Panc1 (cell line): ENCODE measurements around the gene STKLD1. TPM values are rescaled to one million over a fixed set of nuclear protein-coding genes. Genes with fewer than 3 reads are reported as not detected.

Source experiments
- ATAC-seq: fragments of 200-7000 bp; cut with Tn5 transposase; 2 replicates; pipeline ENCODE4 v1.9.1; 2020; ENCODE audit warnings: mild to moderate bottlenecking, moderate library complexity
- BruUV-seq: library from RNA; stranded (reverse); fragments of 400-500 nt; replicated peaks from 2 replicates; lab custom pipeline; 2021; lab: Mats Ljungman, UMichigan
- CTCF ChIA-PET: fragments of 300-600 bp; sonication (Branson Sonifier 250); formaldehyde crosslinking; loops from one replicate; lab custom pipeline; 2022; ENCODE audit warnings: antibody characterized with exemption; lab: Charles Lee
- POLR2A ChIA-PET: fragments of 300-600 bp; sonication (Branson Sonifier 250); formaldehyde crosslinking; loops from one replicate; lab custom pipeline; 2022; ENCODE audit warnings: antibody characterized with exemption; lab: Charles Lee
- DNase-seq: peaks from one replicate; pipeline ENCODE4 v3.0.0-alpha.2; 2010; ENCODE audit warnings: low read depth, low spot score
- H3K27ac ChIP-seq: 2 replicates; pipeline ENCODE4 v1.5.1; 2011; ENCODE audit warnings: mild to moderate bottlenecking, low read length, inconsistent platforms
- H3K27me3 ChIP-seq: fragments of 200-500 bp; sonication (Bioruptor generic); 2 replicates; pipeline ENCODE4 v1.6.0; 2014; ENCODE audit warnings: low read length, inconsistent platforms; ENCODE audit not compliant: control insufficient read depth, insufficient read depth
- H3K36me3 ChIP-seq: fragments of 200-500 bp; sonication (Bioruptor generic); 2 replicates; pipeline ENCODE4 v1.5.1; 2014; ENCODE audit warnings: inconsistent platforms, mild to moderate bottlenecking, low read length, moderate library complexity; ENCODE audit not compliant: control insufficient read depth, insufficient read depth
- H3K4me1 ChIP-seq: 2 replicates; pipeline ENCODE4 v1.5.1; 2011; ENCODE audit warnings: inconsistent platforms, mild to moderate bottlenecking, low read length, moderate library complexity; ENCODE audit not compliant: control insufficient read depth, insufficient read depth
- H3K4me3 ChIP-seq, 2 experiments: 2 replicates each; pipeline ENCODE4 v1.5.1; 2011 to 2012; ENCODE audit warnings: low read depth in 2 of 2, low read length in 2 of 2, mild to moderate bottlenecking in 2 of 2, inconsistent platforms in 1 of 2, moderate library complexity in 1 of 2
- H3K9me3 ChIP-seq: fragments of 200-500 bp; sonication (Bioruptor generic); 2 replicates; pipeline ENCODE4 v1.5.1; 2014; ENCODE audit warnings: low read depth, mild to moderate bottlenecking, inconsistent platforms, low read length, moderate library complexity; ENCODE audit not compliant: control insufficient read depth, insufficient read depth
- CTCF ChIP-seq: fragments of 450-650 bp; IDR thresholded peaks from 2 replicates; pipeline ENCODE4 v1.5.1; 2017; ENCODE audit warnings: mild to moderate bottlenecking
- POLR2AphosphoS5 ChIP-seq: IDR thresholded peaks from 2 replicates; pipeline ENCODE4 v1.6.1; 2012; ENCODE audit warnings: mild to moderate bottlenecking, low read depth, low read length, moderate library complexity
- REST ChIP-seq, 2 experiments: IDR thresholded peaks; 2 replicates each; pipeline ENCODE4 v1.6.1; 2011 to 2012; ENCODE audit warnings: low read depth in 2 of 2, control low read depth in 1 of 2, low read length in 1 of 2, mild to moderate bottlenecking in 1 of 2, moderate library complexity in 1 of 2; ENCODE audit not compliant: insufficient read depth in 1 of 2
- SIN3A ChIP-seq: IDR thresholded peaks from 2 replicates; pipeline ENCODE4 v1.6.1; 2012; ENCODE audit warnings: low read depth, mild to moderate bottlenecking, low read length, moderate library complexity, borderline replicate concordance; ENCODE audit not compliant: insufficient read depth
- TCF7L2 ChIP-seq: IDR thresholded peaks from 2 replicates; pipeline ENCODE4 v1.6.1; 2011; ENCODE audit warnings: mild to moderate bottlenecking, low read depth, low read length, inconsistent platforms
- in situ Hi-C: cut with HindIII; loops from 2 replicates; pipeline ENCODE4 v1.10.0; 2016; ENCODE audit warnings: low sequenced_read_pairs, low pct_unique_long_range_greater_than_20kb
- intact Hi-C: fragments of 100-400 bp; cut with micrococcal nuclease; formaldehyde crosslinking; loops from one replicate; pipeline ENCODE4 v1.10.0; 2022; ENCODE audit not compliant: unreplicated experiment
- total RNA-seq: library from RNA; stranded (reverse); gene quantifications from one replicate; pipeline ENCODE4 v1.2.1, GENCODE V29; 2021; ENCODE audit not compliant: unreplicated experiment

Gene STKLD1
- total RNA-seq, 1 experiment from 2014 or later: 0.74 TPM

GRCh38 chr9:133367778-133368177, 8.4 kb upstream of the STKLD1 start:
- no TSS peak for BruUV-seq
- ChIA-PET POLR2A (no interaction called here), CTCF (no interaction called here)
- in situ Hi-C loops: no loop called here
- H3K27me3 ChIP-seq: no peaks in the 10 kb centered on the region
- H3K9me3 ChIP-seq: no peaks in the 10 kb centered on the region
- peaks cover 13% of the 10 kb centered on the region for H3K4me1 ChIP-seq
- H3K4me3 ChIP-seq: no peak overlapping the region
- ATAC-seq: no peak
- DNase-seq: no peak
- intact Hi-C loops: no loop called here
- H3K27ac ChIP-seq: no peak overlapping the region
- TF ChIP-seq TCF7L2 (no peak), REST (IDR thresholded peaks at IDR 0.05; ENCODE audit: insufficient read depth in 1 of 2, low read depth in 2 of 2, low read length in 1 of 2) (no peak), POLR2AphosphoS5 (no peak), SIN3A (no peak), CTCF (no peak)
- peaks cover 6% of the 10 kb centered on the region; the same call in 1 of the 2 replicates for H3K36me3 ChIP-seq

- Histone ChIP-seq H3K36me3 (peaks cover 6% of the 10 kb centered on the region; the same call in 1 of the 2 replicates), H3K4me1 (peaks cover 13% of the 10 kb centered on the region), H3K27ac (no peak overlapping the region), H3K9me3 (no peaks in the 10 kb centered on the region), H3K27me3 (no peaks in the 10 kb centered on the region), H3K4me3 (no peak overlapping the region)
- intact Hi-C loops: no loop called here
- in situ Hi-C loops: no loop called here
- POLR2A ChIA-PET: no interaction called here
- no TSS peak for BruUV-seq
- DNase-seq (no peak), ATAC-seq (no peak)
- no peak for TF ChIP-seq TCF7L2
- TF ChIP-seq SIN3A: no peak
- no peak for TF ChIP-seq CTCF
- TF ChIP-seq REST (IDR thresholded peaks at IDR 0.05; ENCODE audit: insufficient read depth in 1 of 2, low read depth in 2 of 2, low read length in 1 of 2): no peak
- no peak for TF ChIP-seq POLR2AphosphoS5
- CTCF ChIA-PET: no interaction called here
These were observed 7.8 kb upstream of the STKLD1 start for GRCh38 chr9:133368249-133368881.
